Common myeloid progenitor, CD34-positive (primary cell): ENCODE measurements around the gene DAGLA.

ENCODE experiments used
- CTCF ChIA-PET: fragments of 350-600 bp; sonication (Branson Sonifier 250); formaldehyde crosslinking; loops from one replicate; lab custom pipeline; 2021; ENCODE audit warnings: antibody characterized with exemption; lab: Charles Lee
- POLR2A ChIA-PET: fragments of 350-600 bp; sonication (Branson Sonifier 250); formaldehyde crosslinking; loops from one replicate; lab custom pipeline; 2021; ENCODE audit warnings: antibody characterized with exemption; lab: Charles Lee
- DNase-seq, 3 donors: peaks; one replicate each; pipeline versions ENCODE4 v3.0.0 to v3.0.0-alpha.2; 2013
- H3K27ac ChIP-seq, 2 experiments: 1 replicate in 1 of 2; 2 replicates in 1 of 2; pipeline ENCODE4 v1.7.0; 2013; ENCODE audit warnings: inconsistent platforms in 2 of 2, low read length in 2 of 2, mild to moderate bottlenecking in 2 of 2, low read depth in 1 of 2, moderate library complexity in 1 of 2; ENCODE audit not compliant: severe bottlenecking in 2 of 2, insufficient read depth in 1 of 2, poor library complexity in 1 of 2
- H3K27me3 ChIP-seq, 5 experiments: replicated peaks in 2 of 5; 1 replicate in 3 of 5; 2 replicates in 2 of 5; pipeline versions ENCODE4 v1.6.1 to v1.7.0; 2013; ENCODE audit warnings: low read length in 4 of 5, mild to moderate bottlenecking in 2 of 5, moderate library complexity in 2 of 5, inconsistent platforms in 1 of 5; ENCODE audit not compliant: insufficient read depth in 5 of 5, control insufficient read depth in 4 of 5
- H3K36me3 ChIP-seq, 4 experiments: 1 replicate in 2 of 4; 2 replicates in 2 of 4; pipeline versions ENCODE4 v1.6.1 to v1.7.0; 2013; ENCODE audit warnings: low read length in 3 of 4, control low read depth in 1 of 4, mild to moderate bottlenecking in 1 of 4; ENCODE audit not compliant: control insufficient read depth in 4 of 4, insufficient read depth in 4 of 4
- H3K4me1 ChIP-seq, 4 experiments: 1 replicate in 3 of 4; 2 replicates in 1 of 4; pipeline versions ENCODE4 v1.6.1 to v1.7.1; 2013; ENCODE audit warnings: low read length in 3 of 4, mild to moderate bottlenecking in 3 of 4, control low read depth in 1 of 4, inconsistent platforms in 1 of 4, moderate library complexity in 1 of 4; ENCODE audit not compliant: control insufficient read depth in 4 of 4, insufficient read depth in 4 of 4; ENCODE audit errors: control extremely low read depth in 1 of 4
- H3K4me3 ChIP-seq, 7 experiments: 1 replicate in 4 of 7; 2 replicates in 3 of 7; pipeline versions ENCODE4 v1.5.1 to v1.7.0; 2013; ENCODE audit warnings: mild to moderate bottlenecking in 7 of 7, low read length in 6 of 7, moderate library complexity in 6 of 7, inconsistent platforms in 2 of 7, low read depth in 2 of 7, control low read depth in 1 of 7; ENCODE audit not compliant: insufficient read depth in 4 of 7, control insufficient read depth in 1 of 7; ENCODE audit errors: extremely low read depth in 1 of 7
- H3K9me3 ChIP-seq, 5 experiments: 1 replicate in 4 of 5; 2 replicates in 1 of 5; pipeline versions ENCODE4 v1.6.1 to v1.7.1; 2013; ENCODE audit warnings: low read length in 4 of 5, mild to moderate bottlenecking in 2 of 5, inconsistent platforms in 1 of 5, low read depth in 1 of 5, moderate library complexity in 1 of 5; ENCODE audit not compliant: control insufficient read depth in 4 of 5, insufficient read depth in 2 of 5; ENCODE audit errors: control extremely low read depth in 1 of 5
- WGBS: methylation state at CpG from one replicate; pipeline ENCODE4 v1.1.5; 2013; ENCODE audit not compliant: insufficient coverage; 5-methylcytosine and 5-hydroxymethylcytosine counted together

The DAGLA gene

DNA sequence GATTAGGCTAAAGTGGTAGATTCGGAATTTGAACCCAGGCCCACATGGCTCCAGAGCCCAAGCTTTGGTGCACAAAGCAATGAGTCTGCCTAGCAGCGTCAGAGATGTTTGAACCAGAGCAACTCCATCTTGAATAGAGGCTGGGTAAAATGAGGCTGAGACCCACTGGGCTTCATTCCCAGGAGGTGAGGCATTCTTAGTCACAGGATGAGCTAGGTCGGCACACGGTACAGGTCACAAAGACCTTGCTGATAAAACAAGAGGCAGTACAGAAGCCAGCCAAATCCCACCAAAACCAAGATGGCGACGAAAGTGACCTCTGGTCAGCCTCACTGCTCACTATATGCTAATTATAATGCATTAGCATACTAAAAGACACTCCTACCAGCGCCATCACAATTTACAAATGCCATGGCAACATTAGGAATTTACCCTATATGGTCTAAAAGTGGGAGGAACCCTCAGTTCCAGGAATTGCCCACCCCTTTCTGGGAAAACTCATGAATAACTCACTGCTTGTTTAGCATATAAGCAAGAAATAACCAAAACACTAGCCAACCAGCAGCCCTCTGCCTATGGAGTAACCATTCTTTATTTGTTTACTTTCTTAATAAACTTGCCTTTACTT is 40.3 kb upstream of the DAGLA start:
- H3K4me1 ChIP-seq, result no peaks in the 10 kb centered on the region
- ChIA-PET CTCF (interaction anchor here (1.0 to 3.8 kb wide), 12 partner anchors 9 to 194 kb away, joined by 3 to 26 read pairs (median 6); no protein-coding TSS in a partner anchor), POLR2A (no interaction called here)
- H3K27ac ChIP-seq, result no peak overlapping the region
- 92% methylated on average over 5 of the region's 7 CpGs for WGBS
- H3K9me3 ChIP-seq, result no peaks in the 10 kb centered on the region
- DNase-seq, result no peak
- no peaks in the 10 kb centered on the region for H3K36me3 ChIP-seq
- H3K4me3 ChIP-seq, result no peak overlapping the region
- peaks cover 0 to 4% (median 3%) of the 10 kb centered on the region in 5 experiments for H3K27me3 ChIP-seq

DNA sequence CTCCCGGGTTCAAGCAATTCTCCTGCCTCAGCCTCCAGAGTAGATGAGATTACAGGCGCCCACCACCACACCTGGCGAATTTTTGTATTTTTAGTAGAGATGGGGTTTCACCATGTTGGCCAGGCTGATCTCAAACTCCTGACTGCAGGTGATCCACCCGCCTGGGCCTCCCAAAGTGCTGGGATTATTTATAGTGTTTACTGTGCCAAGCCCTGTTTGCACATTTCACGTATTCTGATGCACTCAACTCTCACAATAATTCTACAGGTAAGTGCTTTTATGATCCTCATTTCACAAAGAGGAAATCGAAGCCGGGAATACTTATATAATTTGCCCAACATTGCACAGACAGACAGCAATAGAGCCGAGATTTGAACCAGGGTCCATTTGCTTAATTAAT is 38.0 kb upstream of the DAGLA start:
- Histone ChIP-seq H3K4me1 (no peaks in the 10 kb centered on the region), H3K9me3 (no peaks in the 10 kb centered on the region), H3K4me3 (no peak overlapping the region), H3K27me3 (peaks cover 0 to 4% (median 3%) of the 10 kb centered on the region in 5 experiments), H3K36me3 (no peaks in the 10 kb centered on the region), H3K27ac (no peak overlapping the region)
- DNase-seq, result no peak
- POLR2A ChIA-PET, result no interaction called here
- 81% methylated on average over 5 of the region's 8 CpGs for WGBS
- CTCF ChIA-PET, result no interaction called here

GRCh38 chr11:61645179-61645868 is 34.9 kb upstream of the DAGLA start:
- Histone ChIP-seq H3K4me1 (no peaks in the 10 kb centered on the region), H3K27ac (no peak overlapping the region), H3K36me3 (no peaks in the 10 kb centered on the region), H3K9me3 (no peaks in the 10 kb centered on the region), H3K4me3 (no peak overlapping the region), H3K27me3 (peaks cover 0 to 4% (median 3%) of the 10 kb centered on the region in 5 experiments)
- CTCF ChIA-PET, result interaction anchor here (0.6 to 1.4 kb wide), 7 partner anchors 9 to 199 kb away, joined by 3 to 5 read pairs (median 3); no protein-coding TSS in a partner anchor
- DNase-seq, result peak; percentile 14 to 79 (median 69)
- WGBS, result 93% methylated on average over 9 of the region's 9 CpGs
- POLR2A ChIA-PET, result no interaction called here

- Histone ChIP-seq H3K27ac (no peak overlapping the region), H3K4me3 (no peak overlapping the region), H3K4me1 (peaks cover 0 to 8% (median 0%) of the 10 kb centered on the region in 4 experiments), H3K9me3 (no peaks in the 10 kb centered on the region), H3K27me3 (peaks cover 0 to 4% (median 2%) of the 10 kb centered on the region in 5 experiments), H3K36me3 (no peaks in the 10 kb centered on the region)
- DNase-seq, result no peak
- CTCF ChIA-PET, result interaction anchor here (0.8 to 3.5 kb wide), 5 partner anchors 9 to 19 kb away, joined by 3 to 16 read pairs (median 4); no protein-coding TSS in a partner anchor
- WGBS, result no CpG with 5 or more reads among the region's 3 CpGs
- POLR2A ChIA-PET, result no interaction called here
Measured at GRCh38 chr11:61647529-61647928, 32.7 kb upstream of the DAGLA start.

DNA sequence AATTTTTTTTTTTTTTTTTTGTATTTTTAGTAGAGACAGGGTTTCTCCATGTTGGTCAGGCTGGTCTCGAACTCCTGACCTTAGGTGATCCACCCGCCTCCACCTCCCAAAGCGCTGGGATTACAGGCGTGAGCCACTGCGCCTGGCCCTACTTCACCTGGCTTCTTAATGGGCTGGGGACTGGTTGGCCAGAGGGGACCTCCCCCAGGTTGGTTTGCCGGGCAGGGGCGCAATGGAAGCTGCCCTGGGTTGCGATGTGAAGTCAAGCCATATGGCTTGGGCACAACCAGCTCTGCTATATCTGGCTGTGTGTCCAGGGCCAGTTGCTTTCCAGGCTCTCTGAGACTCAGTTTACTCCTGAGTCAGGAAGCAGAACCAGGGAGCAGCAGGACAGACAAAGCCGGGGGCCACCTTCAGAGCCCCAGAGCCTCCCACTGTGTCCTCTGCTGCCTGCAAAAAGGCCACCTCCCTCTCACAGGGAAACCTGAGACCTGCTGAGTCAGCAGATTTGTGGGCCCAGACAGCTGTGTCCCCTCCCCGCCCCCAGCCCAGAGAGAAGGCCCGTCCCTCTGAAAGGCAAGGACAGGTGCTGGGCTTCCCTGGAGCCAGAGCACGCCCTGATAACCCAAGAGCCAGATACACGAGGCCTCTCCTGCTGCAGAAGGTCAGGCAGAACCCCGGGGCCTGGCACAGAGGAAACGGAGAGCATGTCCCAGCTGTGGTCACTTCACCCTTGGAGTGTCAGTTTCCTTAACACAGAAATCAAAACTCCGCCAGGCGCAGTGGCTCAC is 29.2 kb upstream of the DAGLA start:
- WGBS, result 97% methylated on average over 14 of the region's 17 CpGs
- CTCF ChIA-PET, result no interaction called here
- no peaks in the 10 kb centered on the region for H3K9me3 ChIP-seq
- POLR2A ChIA-PET, result no interaction called here
- H3K4me3 ChIP-seq, result no peak overlapping the region
- no peak overlapping the region for H3K27ac ChIP-seq
- H3K27me3 ChIP-seq, result no peaks in the 10 kb centered on the region
- no peaks in the 10 kb centered on the region for H3K36me3 ChIP-seq
- H3K4me1 ChIP-seq, result peaks cover 0 to 32% (median 14%) of the 10 kb centered on the region in 4 experiments
- DNase-seq, result peak in 1 of 3 donors; percentile 20

- ChIA-PET POLR2A (no interaction called here), CTCF (no interaction called here)
- Histone ChIP-seq H3K36me3 (no peaks in the 10 kb centered on the region), H3K27ac (no peak overlapping the region), H3K4me3 (no peak overlapping the region), H3K27me3 (no peaks in the 10 kb centered on the region), H3K4me1 (peaks cover 0 to 33% (median 14%) of the 10 kb centered on the region in 4 experiments), H3K9me3 (no peaks in the 10 kb centered on the region)
- DNase-seq, result no peak
- 100% methylated on average over 1 of the region's 1 CpG for WGBS
Measured at GRCh38 chr11:61652135-61652534, 28.1 kb upstream of the DAGLA start.
